Measurements from ENCODE around the gene GDPD4.

GRCh38 chr11:77283101-77283500 is 18.4 kb downstream of the GDPD4 start:
- TF ChIP-seq CTCF (IDR thresholded peaks at IDR 0.05) (no peak), POLR2A (IDR thresholded peaks at IDR 0.05) (no peak)

Data from uterus (tissue), 2 donors.